HepG2 (cell line): ENCODE measurements around the gene TRAPPC10.

Experiments
- HNRNPUL1 ChIP-seq: fragments of 200-400 bp; formaldehyde crosslinking; IDR thresholded peaks from 2 replicates; pipeline ENCODE4 v1.6.1; 2017; ENCODE audit warnings: low read depth, mild to moderate bottlenecking, low read length, moderate library complexity
- KLF16 ChIP-seq, 2 experiments: sonication (generic) in 1 of 2; formaldehyde crosslinking in 1 of 2; IDR thresholded peaks; 2 replicates each; pipeline versions ENCODE4 v1.6.1 to v1.8.0; 2016 to 2023; ENCODE audit warnings: missing genetic modification reagents in 2 of 2, missing compliant biosample characterization in 1 of 2
- MYC ChIP-seq: sonication (generic); formaldehyde crosslinking; IDR thresholded peaks from 2 replicates; pipeline ENCODE4 v1.9.0; 2021; ENCODE audit warnings: missing genetic modification reagents, borderline replicate concordance
- POLR2A ChIP-seq, 2 experiments: IDR thresholded peaks; 2 replicates each; pipeline ENCODE4 v1.6.1; 2011; ENCODE audit warnings: low read depth in 2 of 2, low read length in 2 of 2, mild to moderate bottlenecking in 1 of 2, moderate library complexity in 1 of 2; ENCODE audit not compliant: insufficient read depth in 1 of 2
- ZNF431 ChIP-seq: sonication (generic); formaldehyde crosslinking; IDR thresholded peaks from 2 replicates; pipeline ENCODE4 v1.9.0; 2022; ENCODE audit warnings: missing genetic modification reagents, low read depth, mild to moderate bottlenecking, borderline replicate concordance
- ZNF501 ChIP-seq: sonication (generic); formaldehyde crosslinking; IDR thresholded peaks from 2 replicates; pipeline ENCODE4 v1.5.1; 2020; ENCODE audit warnings: mild to moderate bottlenecking, moderate library complexity, missing genetic modification reagents
- TF ChIP-seq, protein P1 (sequence below): sonication (generic); formaldehyde crosslinking; IDR thresholded peaks from 2 replicates; pipeline ENCODE4 v1.5.0; 2020; ENCODE audit warnings: mild to moderate bottlenecking, missing genetic modification reagents, moderate library complexity
- TF ChIP-seq, protein P2 (sequence below): sonication (generic); formaldehyde crosslinking; IDR thresholded peaks from 2 replicates; pipeline ENCODE4 v1.4.0; 2020; ENCODE audit warnings: missing genetic modification reagents

- TF ChIP-seq HNRNPUL1, result no peak
- TF ChIP-seq, protein P1, sequence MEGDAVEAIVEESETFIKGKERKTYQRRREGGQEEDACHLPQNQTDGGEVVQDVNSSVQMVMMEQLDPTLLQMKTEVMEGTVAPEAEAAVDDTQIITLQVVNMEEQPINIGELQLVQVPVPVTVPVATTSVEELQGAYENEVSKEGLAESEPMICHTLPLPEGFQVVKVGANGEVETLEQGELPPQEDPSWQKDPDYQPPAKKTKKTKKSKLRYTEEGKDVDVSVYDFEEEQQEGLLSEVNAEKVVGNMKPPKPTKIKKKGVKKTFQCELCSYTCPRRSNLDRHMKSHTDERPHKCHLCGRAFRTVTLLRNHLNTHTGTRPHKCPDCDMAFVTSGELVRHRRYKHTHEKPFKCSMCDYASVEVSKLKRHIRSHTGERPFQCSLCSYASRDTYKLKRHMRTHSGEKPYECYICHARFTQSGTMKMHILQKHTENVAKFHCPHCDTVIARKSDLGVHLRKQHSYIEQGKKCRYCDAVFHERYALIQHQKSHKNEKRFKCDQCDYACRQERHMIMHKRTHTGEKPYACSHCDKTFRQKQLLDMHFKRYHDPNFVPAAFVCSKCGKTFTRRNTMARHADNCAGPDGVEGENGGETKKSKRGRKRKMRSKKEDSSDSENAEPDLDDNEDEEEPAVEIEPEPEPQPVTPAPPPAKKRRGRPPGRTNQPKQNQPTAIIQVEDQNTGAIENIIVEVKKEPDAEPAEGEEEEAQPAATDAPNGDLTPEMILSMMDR (CRISPR knock-in tag), result no peak
- no peak for TF ChIP-seq ZNF431 (CRISPR knock-in tag)
- TF ChIP-seq ZNF501 (CRISPR knock-in tag), result no peak
- TF ChIP-seq MYC (CRISPR knock-in tag), result no peak
- TF ChIP-seq, protein P2, sequence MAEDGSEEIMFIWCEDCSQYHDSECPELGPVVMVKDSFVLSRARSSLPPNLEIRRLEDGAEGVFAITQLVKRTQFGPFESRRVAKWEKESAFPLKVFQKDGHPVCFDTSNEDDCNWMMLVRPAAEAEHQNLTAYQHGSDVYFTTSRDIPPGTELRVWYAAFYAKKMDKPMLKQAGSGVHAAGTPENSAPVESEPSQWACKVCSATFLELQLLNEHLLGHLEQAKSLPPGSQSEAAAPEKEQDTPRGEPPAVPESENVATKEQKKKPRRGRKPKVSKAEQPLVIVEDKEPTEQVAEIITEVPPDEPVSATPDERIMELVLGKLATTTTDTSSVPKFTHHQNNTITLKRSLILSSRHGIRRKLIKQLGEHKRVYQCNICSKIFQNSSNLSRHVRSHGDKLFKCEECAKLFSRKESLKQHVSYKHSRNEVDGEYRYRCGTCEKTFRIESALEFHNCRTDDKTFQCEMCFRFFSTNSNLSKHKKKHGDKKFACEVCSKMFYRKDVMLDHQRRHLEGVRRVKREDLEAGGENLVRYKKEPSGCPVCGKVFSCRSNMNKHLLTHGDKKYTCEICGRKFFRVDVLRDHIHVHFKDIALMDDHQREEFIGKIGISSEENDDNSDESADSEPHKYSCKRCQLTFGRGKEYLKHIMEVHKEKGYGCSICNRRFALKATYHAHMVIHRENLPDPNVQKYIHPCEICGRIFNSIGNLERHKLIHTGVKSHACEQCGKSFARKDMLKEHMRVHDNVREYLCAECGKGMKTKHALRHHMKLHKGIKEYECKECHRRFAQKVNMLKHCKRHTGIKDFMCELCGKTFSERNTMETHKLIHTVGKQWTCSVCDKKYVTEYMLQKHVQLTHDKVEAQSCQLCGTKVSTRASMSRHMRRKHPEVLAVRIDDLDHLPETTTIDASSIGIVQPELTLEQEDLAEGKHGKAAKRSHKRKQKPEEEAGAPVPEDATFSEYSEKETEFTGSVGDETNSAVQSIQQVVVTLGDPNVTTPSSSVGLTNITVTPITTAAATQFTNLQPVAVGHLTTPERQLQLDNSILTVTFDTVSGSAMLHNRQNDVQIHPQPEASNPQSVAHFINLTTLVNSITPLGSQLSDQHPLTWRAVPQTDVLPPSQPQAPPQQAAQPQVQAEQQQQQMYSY, result no peak
- no peak for TF ChIP-seq KLF16 (CRISPR knock-in tag; IDR thresholded peaks at IDR 0.05)
- no peak for TF ChIP-seq POLR2A (IDR thresholded peaks at IDR 0.05; ENCODE audit: insufficient read depth in 1 of 2, low read depth in 2 of 2, low read length in 2 of 2)
These were observed 37.1 kb downstream of the TRAPPC10 start for GRCh38 chr21:44049182-44049581.
